Fibroblast of pulmonary artery (primary cell): ENCODE results near the gene SLC6A8.

Source experiments
- DNase-seq: peaks from one replicate; pipeline ENCODE4 v3.0.0-alpha.2; 2010; ENCODE audit warnings: low read depth
- H3K4me3 ChIP-seq: replicated peaks from 2 replicates; pipeline ENCODE4 v1.5.1; 2011; ENCODE audit warnings: low read depth, mild to moderate bottlenecking, control low read depth, low read length, moderate library complexity
- CTCF ChIP-seq: IDR thresholded peaks from 2 replicates; pipeline ENCODE4 v1.5.1; 2011; ENCODE audit warnings: mild to moderate bottlenecking, control low read depth, low read length, inconsistent platforms; ENCODE audit errors: missing control alignments

Gene SLC6A8

GRCh38 chrX:153709726-153710674 is 22.3 kb downstream of the SLC6A8 start:
- no peak overlapping the region for H3K4me3 ChIP-seq
- no peak for DNase-seq
- no peak for TF ChIP-seq CTCF

- no peak for TF ChIP-seq CTCF
- DNase-seq: no peak
- no peak overlapping the region for H3K4me3 ChIP-seq
These were observed 26.5 kb downstream of the SLC6A8 start for GRCh38 chrX:153714256-153714655.

- no peak overlapping the region for H3K4me3 ChIP-seq
- TF ChIP-seq CTCF: no peak
- DNase-seq: no peak
These were observed 29.7 kb downstream of the SLC6A8 start for GRCh38 chrX:153717445-153717844.

- no peak for TF ChIP-seq CTCF
- H3K4me3 ChIP-seq: no peak overlapping the region
- DNase-seq: no peak
These were observed 31.5 kb downstream of the SLC6A8 start for GRCh38 chrX:153719238-153719637.

GRCh38 chrX:153719701-153720100 is 32.0 kb downstream of the SLC6A8 start:
- H3K4me3 ChIP-seq: no peak overlapping the region
- no peak for DNase-seq
- no peak for TF ChIP-seq CTCF

GRCh38 chrX:153722704-153723350 is 35.1 kb downstream of the SLC6A8 start:
- TF ChIP-seq CTCF: no peak
- no peak for DNase-seq
- peak overlapping the region; percentile 67 for H3K4me3 ChIP-seq
